ENCODE data around the gene ZC3H12A. TPM values are rescaled to one million over a fixed set of nuclear protein-coding genes. Genes with fewer than 3 reads are reported as not detected.

Gene ZC3H12A
- total and polyA plus RNA-seq, 2 experiments from 2014 or later, result 9.0 to 9.3 TPM

- H2AFZ ChIP-seq, result no peak overlapping the region
- no peaks in the 10 kb centered on the region for H3K79me2 ChIP-seq (replicated peaks; ENCODE audit: insufficient read depth)
- no peaks in the 10 kb centered on the region for H3K27me3 ChIP-seq (ENCODE audit: insufficient read depth)
- Mint-ChIP-seq H3K36me3 (ENCODE audit: low read depth) (peaks cover 20% of the 10 kb centered on the region), H3K27ac (no peak overlapping the region), H3K4me1 (peaks cover 15% of the 10 kb centered on the region), H3K4me3 (no peak overlapping the region), H3K27me3 (ENCODE audit: insufficient read depth, low read depth, poor library complexity) (peaks cover 11% of the 10 kb centered on the region), H3K9me3 (no peaks in the 10 kb centered on the region)
- H4K20me1 ChIP-seq (replicated peaks; ENCODE audit: insufficient read depth), result no peaks in the 10 kb centered on the region; the same call in 1 of the 2 replicates
- H3K4me2 ChIP-seq, result no peak overlapping the region
- ATAC-seq (no peak), DNase-seq (ENCODE audit: low spot score) (no peak)
- H3K9me2 ChIP-seq (ENCODE audit: insufficient read depth), result no peaks in the 10 kb centered on the region
- 0 out of 2 replicates have a peak, but pooled peaks cover 9% of the 10 kb centered on the region for H3F3A ChIP-seq (replicated peaks; ENCODE audit: low read depth)
- peaks cover 7% of the 10 kb centered on the region; the same call in 1 of the 2 replicates for H3K4me1 ChIP-seq (ENCODE audit: insufficient read depth)
- TF ChIP-seq JUNB (IDR thresholded peaks at IDR 0.05; ENCODE audit: unreplicated experiment) (no peak), NANOG (IDR thresholded peaks at IDR 0.05; ENCODE audit: borderline replicate concordance) (no peak), POLR2AphosphoS5 (IDR thresholded peaks at IDR 0.05; ENCODE audit: low read depth) (no peak), EZH2phosphoT487 (IDR thresholded peaks at IDR 0.05; ENCODE audit: unreplicated experiment) (no peak), CREB1 (CRISPR knock-in tag; IDR thresholded peaks at IDR 0.05; ENCODE audit: low read depth) (no peak), ZNF331 (CRISPR knock-in tag; IDR thresholded peaks at IDR 0.05; ENCODE audit: low read depth) (no peak), ZNF114 (CRISPR knock-in tag; IDR thresholded peaks at IDR 0.05) (no peak)
- TF ChIP-seq, protein P1, sequence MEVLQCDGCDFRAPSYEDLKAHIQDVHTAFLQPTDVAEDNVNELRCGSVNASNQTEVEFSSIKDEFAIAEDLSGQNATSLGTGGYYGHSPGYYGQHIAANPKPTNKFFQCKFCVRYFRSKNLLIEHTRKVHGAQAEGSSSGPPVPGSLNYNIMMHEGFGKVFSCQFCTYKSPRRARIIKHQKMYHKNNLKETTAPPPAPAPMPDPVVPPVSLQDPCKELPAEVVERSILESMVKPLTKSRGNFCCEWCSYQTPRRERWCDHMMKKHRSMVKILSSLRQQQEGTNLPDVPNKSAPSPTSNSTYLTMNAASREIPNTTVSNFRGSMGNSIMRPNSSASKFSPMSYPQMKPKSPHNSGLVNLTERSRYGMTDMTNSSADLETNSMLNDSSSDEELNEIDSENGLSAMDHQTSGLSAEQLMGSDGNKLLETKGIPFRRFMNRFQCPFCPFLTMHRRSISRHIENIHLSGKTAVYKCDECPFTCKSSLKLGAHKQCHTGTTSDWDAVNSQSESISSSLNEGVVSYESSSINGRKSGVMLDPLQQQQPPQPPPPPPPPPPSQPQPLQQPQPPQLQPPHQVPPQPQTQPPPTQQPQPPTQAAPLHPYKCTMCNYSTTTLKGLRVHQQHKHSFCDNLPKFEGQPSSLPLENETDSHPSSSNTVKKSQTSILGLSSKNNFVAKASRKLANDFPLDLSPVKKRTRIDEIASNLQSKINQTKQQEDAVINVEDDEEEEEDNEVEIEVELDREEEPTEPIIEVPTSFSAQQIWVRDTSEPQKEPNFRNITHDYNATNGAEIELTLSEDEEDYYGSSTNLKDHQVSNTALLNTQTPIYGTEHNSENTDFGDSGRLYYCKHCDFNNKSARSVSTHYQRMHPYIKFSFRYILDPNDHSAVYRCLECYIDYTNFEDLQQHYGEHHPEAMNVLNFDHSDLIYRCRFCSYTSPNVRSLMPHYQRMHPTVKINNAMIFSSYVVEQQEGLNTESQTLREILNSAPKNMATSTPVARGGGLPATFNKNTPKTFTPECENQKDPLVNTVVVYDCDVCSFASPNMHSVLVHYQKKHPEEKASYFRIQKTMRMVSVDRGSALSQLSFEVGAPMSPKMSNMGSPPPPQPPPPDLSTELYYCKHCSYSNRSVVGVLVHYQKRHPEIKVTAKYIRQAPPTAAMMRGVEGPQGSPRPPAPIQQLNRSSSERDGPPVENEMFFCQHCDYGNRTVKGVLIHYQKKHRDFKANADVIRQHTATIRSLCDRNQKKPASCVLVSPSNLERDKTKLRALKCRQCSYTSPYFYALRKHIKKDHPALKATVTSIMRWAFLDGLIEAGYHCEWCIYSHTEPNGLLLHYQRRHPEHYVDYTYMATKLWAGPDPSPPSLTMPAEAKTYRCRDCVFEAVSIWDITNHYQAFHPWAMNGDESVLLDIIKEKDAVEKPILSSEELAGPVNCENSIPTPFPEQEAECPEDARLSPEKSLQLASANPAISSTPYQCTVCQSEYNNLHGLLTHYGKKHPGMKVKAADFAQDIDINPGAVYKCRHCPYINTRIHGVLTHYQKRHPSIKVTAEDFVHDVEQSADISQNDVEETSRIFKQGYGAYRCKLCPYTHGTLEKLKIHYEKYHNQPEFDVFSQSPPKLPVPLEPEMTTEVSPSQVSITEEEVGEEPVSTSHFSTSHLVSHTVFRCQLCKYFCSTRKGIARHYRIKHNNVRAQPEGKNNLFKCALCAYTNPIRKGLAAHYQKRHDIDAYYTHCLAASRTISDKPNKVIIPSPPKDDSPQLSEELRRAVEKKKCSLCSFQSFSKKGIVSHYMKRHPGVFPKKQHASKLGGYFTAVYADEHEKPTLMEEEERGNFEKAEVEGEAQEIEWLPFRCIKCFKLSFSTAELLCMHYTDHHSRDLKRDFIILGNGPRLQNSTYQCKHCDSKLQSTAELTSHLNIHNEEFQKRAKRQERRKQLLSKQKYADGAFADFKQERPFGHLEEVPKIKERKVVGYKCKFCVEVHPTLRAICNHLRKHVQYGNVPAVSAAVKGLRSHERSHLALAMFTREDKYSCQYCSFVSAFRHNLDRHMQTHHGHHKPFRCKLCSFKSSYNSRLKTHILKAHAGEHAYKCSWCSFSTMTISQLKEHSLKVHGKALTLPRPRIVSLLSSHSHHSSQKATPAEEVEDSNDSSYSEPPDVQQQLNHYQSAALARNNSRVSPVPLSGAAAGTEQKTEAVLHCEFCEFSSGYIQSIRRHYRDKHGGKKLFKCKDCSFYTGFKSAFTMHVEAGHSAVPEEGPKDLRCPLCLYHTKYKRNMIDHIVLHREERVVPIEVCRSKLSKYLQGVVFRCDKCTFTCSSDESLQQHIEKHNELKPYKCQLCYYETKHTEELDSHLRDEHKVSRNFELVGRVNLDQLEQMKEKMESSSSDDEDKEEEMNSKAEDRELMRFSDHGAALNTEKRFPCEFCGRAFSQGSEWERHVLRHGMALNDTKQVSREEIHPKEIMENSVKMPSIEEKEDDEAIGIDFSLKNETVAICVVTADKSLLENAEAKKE (CRISPR knock-in tag; IDR thresholded peaks at IDR 0.05), result no peak
- TF ChIP-seq, protein P2, sequence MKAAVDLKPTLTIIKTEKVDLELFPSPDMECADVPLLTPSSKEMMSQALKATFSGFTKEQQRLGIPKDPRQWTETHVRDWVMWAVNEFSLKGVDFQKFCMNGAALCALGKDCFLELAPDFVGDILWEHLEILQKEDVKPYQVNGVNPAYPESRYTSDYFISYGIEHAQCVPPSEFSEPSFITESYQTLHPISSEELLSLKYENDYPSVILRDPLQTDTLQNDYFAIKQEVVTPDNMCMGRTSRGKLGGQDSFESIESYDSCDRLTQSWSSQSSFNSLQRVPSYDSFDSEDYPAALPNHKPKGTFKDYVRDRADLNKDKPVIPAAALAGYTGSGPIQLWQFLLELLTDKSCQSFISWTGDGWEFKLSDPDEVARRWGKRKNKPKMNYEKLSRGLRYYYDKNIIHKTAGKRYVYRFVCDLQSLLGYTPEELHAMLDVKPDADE (IDR thresholded peaks at IDR 0.05), result no peak
- TF ChIP-seq, protein P3, sequence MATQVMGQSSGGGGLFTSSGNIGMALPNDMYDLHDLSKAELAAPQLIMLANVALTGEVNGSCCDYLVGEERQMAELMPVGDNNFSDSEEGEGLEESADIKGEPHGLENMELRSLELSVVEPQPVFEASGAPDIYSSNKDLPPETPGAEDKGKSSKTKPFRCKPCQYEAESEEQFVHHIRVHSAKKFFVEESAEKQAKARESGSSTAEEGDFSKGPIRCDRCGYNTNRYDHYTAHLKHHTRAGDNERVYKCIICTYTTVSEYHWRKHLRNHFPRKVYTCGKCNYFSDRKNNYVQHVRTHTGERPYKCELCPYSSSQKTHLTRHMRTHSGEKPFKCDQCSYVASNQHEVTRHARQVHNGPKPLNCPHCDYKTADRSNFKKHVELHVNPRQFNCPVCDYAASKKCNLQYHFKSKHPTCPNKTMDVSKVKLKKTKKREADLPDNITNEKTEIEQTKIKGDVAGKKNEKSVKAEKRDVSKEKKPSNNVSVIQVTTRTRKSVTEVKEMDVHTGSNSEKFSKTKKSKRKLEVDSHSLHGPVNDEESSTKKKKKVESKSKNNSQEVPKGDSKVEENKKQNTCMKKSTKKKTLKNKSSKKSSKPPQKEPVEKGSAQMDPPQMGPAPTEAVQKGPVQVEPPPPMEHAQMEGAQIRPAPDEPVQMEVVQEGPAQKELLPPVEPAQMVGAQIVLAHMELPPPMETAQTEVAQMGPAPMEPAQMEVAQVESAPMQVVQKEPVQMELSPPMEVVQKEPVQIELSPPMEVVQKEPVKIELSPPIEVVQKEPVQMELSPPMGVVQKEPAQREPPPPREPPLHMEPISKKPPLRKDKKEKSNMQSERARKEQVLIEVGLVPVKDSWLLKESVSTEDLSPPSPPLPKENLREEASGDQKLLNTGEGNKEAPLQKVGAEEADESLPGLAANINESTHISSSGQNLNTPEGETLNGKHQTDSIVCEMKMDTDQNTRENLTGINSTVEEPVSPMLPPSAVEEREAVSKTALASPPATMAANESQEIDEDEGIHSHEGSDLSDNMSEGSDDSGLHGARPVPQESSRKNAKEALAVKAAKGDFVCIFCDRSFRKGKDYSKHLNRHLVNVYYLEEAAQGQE (IDR thresholded peaks at IDR 0.05; ENCODE audit: unreplicated experiment), result no peak
- TF ChIP-seq, protein P4, sequence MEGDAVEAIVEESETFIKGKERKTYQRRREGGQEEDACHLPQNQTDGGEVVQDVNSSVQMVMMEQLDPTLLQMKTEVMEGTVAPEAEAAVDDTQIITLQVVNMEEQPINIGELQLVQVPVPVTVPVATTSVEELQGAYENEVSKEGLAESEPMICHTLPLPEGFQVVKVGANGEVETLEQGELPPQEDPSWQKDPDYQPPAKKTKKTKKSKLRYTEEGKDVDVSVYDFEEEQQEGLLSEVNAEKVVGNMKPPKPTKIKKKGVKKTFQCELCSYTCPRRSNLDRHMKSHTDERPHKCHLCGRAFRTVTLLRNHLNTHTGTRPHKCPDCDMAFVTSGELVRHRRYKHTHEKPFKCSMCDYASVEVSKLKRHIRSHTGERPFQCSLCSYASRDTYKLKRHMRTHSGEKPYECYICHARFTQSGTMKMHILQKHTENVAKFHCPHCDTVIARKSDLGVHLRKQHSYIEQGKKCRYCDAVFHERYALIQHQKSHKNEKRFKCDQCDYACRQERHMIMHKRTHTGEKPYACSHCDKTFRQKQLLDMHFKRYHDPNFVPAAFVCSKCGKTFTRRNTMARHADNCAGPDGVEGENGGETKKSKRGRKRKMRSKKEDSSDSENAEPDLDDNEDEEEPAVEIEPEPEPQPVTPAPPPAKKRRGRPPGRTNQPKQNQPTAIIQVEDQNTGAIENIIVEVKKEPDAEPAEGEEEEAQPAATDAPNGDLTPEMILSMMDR (conservative IDR thresholded peaks at IDR 0.05; ENCODE audit: low read depth in 2 of 2), result no peak
- no peak overlapping the region for H3K27ac ChIP-seq (ENCODE audit: low read depth)
- no peaks in the 10 kb centered on the region for H3K36me3 ChIP-seq (ENCODE audit: insufficient read depth)
- H3K4me3 ChIP-seq, result no peak overlapping the region
Measured at GRCh38 chr1:37485902-37486679, 11.7 kb downstream of the ZC3H12A start.

Data from GM23338 (cell line).